ENCODE results near the gene ZNRF1. TPM values are rescaled to one million over a fixed set of nuclear protein-coding genes. Genes with fewer than 3 reads are reported as not detected.

The ZNRF1 gene
- total RNA-seq, 1 experiment from 2014 or later, result 55.1 TPM

- TF ChIP-seq CTCF (conservative IDR thresholded peaks at IDR 0.05; ENCODE audit: low read depth, low read length) (no peak), EZH2 (IDR thresholded peaks at IDR 0.05; ENCODE audit: borderline replicate concordance, low read depth, low read length, poor library complexity, severe bottlenecking) (no peak)
- Histone ChIP-seq H3K27ac (ENCODE audit: low read depth, low read length, poor library complexity, severe bottlenecking) (peak overlapping the region; percentile 1), H3K9me3 (ENCODE audit: low read depth, low read length, poor library complexity, severe bottlenecking) (peaks cover 15% of the 10 kb centered on the region), H3K27me3 (replicated peaks; ENCODE audit: insufficient read depth, low read depth, low read length, poor library complexity) (no peaks in the 10 kb centered on the region), H3K36me3 (ENCODE audit: insufficient read depth, low read length, poor library complexity, severe bottlenecking) (peaks cover 9% of the 10 kb centered on the region), H3K4me3 (ENCODE audit: low read depth, low read length, poor library complexity, severe bottlenecking) (no peak overlapping the region), H3K4me1 (ENCODE audit: insufficient read depth, low read length, poor library complexity, severe bottlenecking) (peaks cover 27% of the 10 kb centered on the region)
- intact Hi-C loops (cut with micrococcal nuclease; ENCODE audit: unreplicated experiment), result no loop called here
- ChIA-PET POLR2A (ENCODE audit: low non-redundant PET) (no interaction called here), CTCF (no interaction called here)
- no peak for DNase-seq (ENCODE audit: low spot score)
- no TSS peak for BruUV-seq (replicated peaks)
These were observed 23.7 kb downstream of the ZNRF1 start for GRCh38 chr16:75022567-75022966.

- intact Hi-C loops (cut with micrococcal nuclease; ENCODE audit: unreplicated experiment), result no loop called here
These were observed 24.2 kb downstream of the ZNRF1 start for GRCh38 chr16:75023009-75023408.

GRCh38 chr16:75024182-75024581 lies 25.4 kb downstream of the ZNRF1 start:
- Histone ChIP-seq H3K27ac (ENCODE audit: low read depth, low read length, poor library complexity, severe bottlenecking) (peak overlapping the region; percentile 54), H3K27me3 (replicated peaks; ENCODE audit: insufficient read depth, low read depth, low read length, poor library complexity) (no peaks in the 10 kb centered on the region), H3K4me1 (ENCODE audit: insufficient read depth, low read length, poor library complexity, severe bottlenecking) (peaks cover 21% of the 10 kb centered on the region), H3K9me3 (ENCODE audit: low read depth, low read length, poor library complexity, severe bottlenecking) (peaks cover 15% of the 10 kb centered on the region), H3K36me3 (ENCODE audit: insufficient read depth, low read length, poor library complexity, severe bottlenecking) (peaks cover 9% of the 10 kb centered on the region), H3K4me3 (ENCODE audit: low read depth, low read length, poor library complexity, severe bottlenecking) (no peak overlapping the region)
- no peak for TF ChIP-seq CTCF (conservative IDR thresholded peaks at IDR 0.05; ENCODE audit: low read depth, low read length)
- no peak for TF ChIP-seq EZH2 (IDR thresholded peaks at IDR 0.05; ENCODE audit: borderline replicate concordance, low read depth, low read length, poor library complexity, severe bottlenecking)
- DNase-seq (ENCODE audit: low spot score), result no peak
- no TSS peak for BruUV-seq (replicated peaks)
- intact Hi-C loops (cut with micrococcal nuclease; ENCODE audit: unreplicated experiment), result no loop called here
- POLR2A ChIA-PET (ENCODE audit: low non-redundant PET), result no interaction called here
- CTCF ChIA-PET, result no interaction called here

More at GRCh38 chr16:75023009-75023408, 24.2 kb downstream of the ZNRF1 start:
- Histone ChIP-seq H3K27me3 (replicated peaks; ENCODE audit: insufficient read depth, low read depth, low read length, poor library complexity) (no peaks in the 10 kb centered on the region), H3K36me3 (ENCODE audit: insufficient read depth, low read length, poor library complexity, severe bottlenecking) (peaks cover 9% of the 10 kb centered on the region), H3K4me3 (ENCODE audit: low read depth, low read length, poor library complexity, severe bottlenecking) (no peak overlapping the region), H3K9me3 (ENCODE audit: low read depth, low read length, poor library complexity, severe bottlenecking) (peaks cover 15% of the 10 kb centered on the region), H3K4me1 (ENCODE audit: insufficient read depth, low read length, poor library complexity, severe bottlenecking) (peaks cover 27% of the 10 kb centered on the region), H3K27ac (ENCODE audit: low read depth, low read length, poor library complexity, severe bottlenecking) (peak overlapping the region; percentile 1)
- DNase-seq (ENCODE audit: low spot score), result no peak
- ChIA-PET CTCF (no interaction called here), POLR2A (ENCODE audit: low non-redundant PET) (no interaction called here)
- BruUV-seq (replicated peaks), result no TSS peak
- TF ChIP-seq CTCF (conservative IDR thresholded peaks at IDR 0.05; ENCODE audit: low read depth, low read length), result no peak
- TF ChIP-seq EZH2 (IDR thresholded peaks at IDR 0.05; ENCODE audit: borderline replicate concordance, low read depth, low read length, poor library complexity, severe bottlenecking), result no peak
